HEK293 (cell line): ENCODE data around the gene RRP8.

Experiments
- CTCF ChIA-PET: fragments of 350-600 bp; formaldehyde crosslinking; extraction: SDS; loops from one replicate; lab custom pipeline; 2021; ENCODE audit warnings: antibody characterized with exemption; lab: Yijun Ruan, JAX
- POLR2A ChIA-PET: fragments of 300-600 bp; formaldehyde crosslinking; extraction: SDS; loops from one replicate; lab custom pipeline; 2020; ENCODE audit warnings: antibody characterized with exemption, inconsistent platforms; lab: Yijun Ruan, JAX
- H3K27ac ChIP-seq: fragments of 200-500 bp; sonication (Bioruptor generic); 2 replicates; pipeline ENCODE4 v1.5.1; 2014; ENCODE audit warnings: low read depth, low read length, control low read depth, inconsistent platforms; ENCODE audit errors: extremely low read depth
- H3K36me3 ChIP-seq, 2 experiments: fragments of 200-500 bp in 1 of 2; sonication (Bioruptor generic) in 1 of 2; 1 replicate in 1 of 2; 2 replicates in 1 of 2; pipeline ENCODE4 v1.5.1; 2014 to 2017; ENCODE audit warnings: inconsistent platforms in 2 of 2, low read length in 2 of 2; ENCODE audit not compliant: control insufficient read depth in 2 of 2, insufficient read depth in 1 of 2
- H3K4me1 ChIP-seq: fragments of 200-500 bp; sonication (Bioruptor generic); 2 replicates; pipeline ENCODE4 v1.5.1; 2014; ENCODE audit warnings: mild to moderate bottlenecking, low read length, inconsistent platforms; ENCODE audit not compliant: control insufficient read depth, insufficient read depth
- H3K4me3 ChIP-seq: 2 replicates; pipeline ENCODE4 v1.5.1; 2011; ENCODE audit warnings: low read depth, mild to moderate bottlenecking, control low read depth, low read length, moderate library complexity
- H3K9me3 ChIP-seq: fragments of 200-500 bp; sonication (Bioruptor generic); 2 replicates; pipeline ENCODE4 v1.5.1; 2014; ENCODE audit warnings: low read depth, low read length, inconsistent platforms; ENCODE audit not compliant: control insufficient read depth, insufficient read depth
- AEBP2 ChIP-seq: fragments of 450-650 bp; formaldehyde crosslinking; IDR thresholded peaks from 2 replicates; pipeline ENCODE4 v1.5.1; 2016; ENCODE audit warnings: missing biosample characterization, missing genetic modification characterization, borderline replicate concordance
- GLI4 ChIP-seq: fragments of 450-650 bp; formaldehyde crosslinking; IDR thresholded peaks from 2 replicates; pipeline ENCODE4 v1.5.1; 2016; ENCODE audit warnings: missing biosample characterization, missing genetic modification characterization
- IKZF3 ChIP-seq: fragments of 450-650 bp; IDR thresholded peaks from 2 replicates; pipeline ENCODE4 v1.5.0; 2018; ENCODE audit warnings: missing biosample characterization, mild to moderate bottlenecking, missing genetic modification characterization, moderate library complexity
- SP2 ChIP-seq: fragments of 450-650 bp; formaldehyde crosslinking; IDR thresholded peaks from 2 replicates; pipeline ENCODE4 v1.5.1; 2016; ENCODE audit warnings: missing biosample characterization, missing genetic modification characterization
- SP7 ChIP-seq: fragments of 450-650 bp; formaldehyde crosslinking; IDR thresholded peaks from 2 replicates; pipeline ENCODE4 v1.5.1; 2016; ENCODE audit warnings: missing biosample characterization, missing genetic modification characterization
- WT1 ChIP-seq: fragments of 450-650 bp; formaldehyde crosslinking; IDR thresholded peaks from 2 replicates; pipeline ENCODE4 v1.5.1; 2016; ENCODE audit warnings: missing biosample characterization, missing genetic modification characterization
- ZBTB10 ChIP-seq: fragments of 450-650 bp; formaldehyde crosslinking; IDR thresholded peaks from 2 replicates; pipeline ENCODE4 v1.5.1; 2016; ENCODE audit warnings: missing biosample characterization, missing genetic modification characterization
- ZBTB21 ChIP-seq: fragments of 450-650 bp; formaldehyde crosslinking; IDR thresholded peaks from 2 replicates; pipeline ENCODE4 v1.5.1; 2017; ENCODE audit warnings: missing biosample characterization, missing genetic modification characterization
- ZNF146 ChIP-seq: fragments of 450-650 bp; formaldehyde crosslinking; IDR thresholded peaks from 2 replicates; pipeline ENCODE4 v1.5.1; 2016; ENCODE audit warnings: missing biosample characterization, missing genetic modification characterization
- ZNF175 ChIP-seq: fragments of 450-650 bp; formaldehyde crosslinking; IDR thresholded peaks from 2 replicates; pipeline ENCODE4 v1.5.1; 2016; ENCODE audit warnings: missing biosample characterization, missing genetic modification characterization
- ZNF23 ChIP-seq: fragments of 450-650 bp; formaldehyde crosslinking; IDR thresholded peaks from 2 replicates; pipeline ENCODE4 v1.5.1; 2016; ENCODE audit warnings: missing biosample characterization, missing genetic modification characterization, borderline replicate concordance
- ZNF239 ChIP-seq: fragments of 450-650 bp; formaldehyde crosslinking; IDR thresholded peaks from 2 replicates; pipeline ENCODE4 v1.5.1; 2016; ENCODE audit warnings: missing biosample characterization, missing genetic modification characterization
- ZNF274 ChIP-seq, 2 experiments: fragments of 200-500 bp in 1 of 2; fragments of 450-650 bp in 1 of 2; sonication (Bioruptor generic) in 1 of 2; formaldehyde crosslinking in 1 of 2; IDR thresholded peaks; 2 replicates each; pipeline versions ENCODE4 v1.5.1 to v1.6.1; 2014 to 2016; ENCODE audit warnings: borderline replicate concordance in 1 of 2, inconsistent platforms in 1 of 2, low read length in 1 of 2, missing biosample characterization in 1 of 2, missing genetic modification characterization in 1 of 2
- ZNF280D ChIP-seq: fragments of 450-650 bp; formaldehyde crosslinking; IDR thresholded peaks from 2 replicates; pipeline ENCODE4 v1.5.1; 2016; ENCODE audit warnings: missing biosample characterization, missing genetic modification characterization
- ZNF449 ChIP-seq: fragments of 450-650 bp; formaldehyde crosslinking; IDR thresholded peaks from 2 replicates; pipeline ENCODE4 v1.5.1; 2017; ENCODE audit warnings: missing biosample characterization, mild to moderate bottlenecking, missing genetic modification characterization, moderate library complexity
- ZNF510 ChIP-seq: fragments of 450-650 bp; formaldehyde crosslinking; IDR thresholded peaks from 2 replicates; pipeline ENCODE4 v1.5.1; 2018; ENCODE audit warnings: mild to moderate bottlenecking, missing genetic modification characterization, missing biosample characterization; ENCODE audit not compliant: insufficient replicate concordance
- ZNF518A ChIP-seq: fragments of 450-650 bp; formaldehyde crosslinking; conservative IDR thresholded peaks from 2 replicates; pipeline ENCODE4 v1.5.1; 2016; ENCODE audit warnings: low read depth, missing biosample characterization, missing genetic modification characterization
- ZNF623 ChIP-seq: fragments of 450-650 bp; formaldehyde crosslinking; IDR thresholded peaks from 2 replicates; pipeline ENCODE4 v1.5.1; 2016; ENCODE audit warnings: missing biosample characterization, missing genetic modification characterization
- ZNF658 ChIP-seq: fragments of 450-650 bp; formaldehyde crosslinking; IDR thresholded peaks from 2 replicates; pipeline ENCODE4; 2016; ENCODE audit warnings: missing biosample characterization, missing genetic modification characterization
- ZNF660 ChIP-seq: fragments of 450-650 bp; IDR thresholded peaks from 2 replicates; pipeline ENCODE4 v1.5.1; 2018; ENCODE audit warnings: missing biosample characterization, mild to moderate bottlenecking, missing genetic modification characterization
- ZNF768 ChIP-seq: fragments of 450-650 bp; formaldehyde crosslinking; IDR thresholded peaks from 2 replicates; pipeline ENCODE4 v1.5.1; 2018; ENCODE audit warnings: missing biosample characterization, mild to moderate bottlenecking, missing genetic modification characterization
- ZSCAN16 ChIP-seq: fragments of 450-650 bp; formaldehyde crosslinking; IDR thresholded peaks from 2 replicates; pipeline ENCODE4 v1.5.1; 2016; ENCODE audit warnings: missing biosample characterization, missing genetic modification characterization

Gene RRP8

GRCh38 chr11:6615046-6615445, 11.6 kb upstream of the RRP8 start:
- Histone ChIP-seq H3K4me1 (0 out of 2 replicates have a peak, but pooled peaks cover 4% of the 10 kb centered on the region), H3K27ac (no peak overlapping the region), H3K4me3 (no peak overlapping the region), H3K36me3 (peaks cover 0 to 52% of the 10 kb centered on the region in 2 experiments; a peak in 1 of 3 replicates), H3K9me3 (no peaks in the 10 kb centered on the region)
- TF ChIP-seq ZNF660 (tag by site-specific recombination), result no peak
- no peak for TF ChIP-seq SP7 (tag by site-specific recombination)
- TF ChIP-seq ZNF146 (tag by site-specific recombination), result no peak
- no peak for TF ChIP-seq ZNF280D
- no peak for TF ChIP-seq SP2 (tag by site-specific recombination)
- TF ChIP-seq ZNF658 (tag by site-specific recombination), result no peak
- no peak for TF ChIP-seq GLI4 (tag by site-specific recombination)
- no peak for TF ChIP-seq WT1
- no peak for TF ChIP-seq ZNF510 (tag by site-specific recombination)
- no peak for TF ChIP-seq ZNF768 (tag by site-specific recombination)
- TF ChIP-seq ZNF449 (tag by site-specific recombination), result no peak
- TF ChIP-seq ZNF175 (tag by site-specific recombination), result no peak
- TF ChIP-seq ZBTB21, result no peak
- TF ChIP-seq ZBTB10, result no peak
- TF ChIP-seq AEBP2, result no peak
- no peak for TF ChIP-seq IKZF3 (tag by site-specific recombination)
- no peak for TF ChIP-seq ZSCAN16 (tag by site-specific recombination)
- ChIA-PET POLR2A (no interaction called here), CTCF (no interaction called here)

GRCh38 chr11:6614446-6614845, 11.0 kb upstream of the RRP8 start:
- Histone ChIP-seq H3K4me3 (no peak overlapping the region), H3K36me3 (peaks cover 0 to 58% of the 10 kb centered on the region in 2 experiments; a peak in 1 of 3 replicates), H3K9me3 (no peaks in the 10 kb centered on the region), H3K4me1 (0 out of 2 replicates have a peak, but pooled peaks cover 4% of the 10 kb centered on the region), H3K27ac (no peak overlapping the region)
- POLR2A ChIA-PET, result interaction anchor here (3.2 to 3.7 kb wide), 2 partner anchors 11 to 66 kb away, joined by 8 to 20 read pairs; partner anchors contain the start of genes ILK and RRP8
- CTCF ChIA-PET, result no interaction called here
- TF ChIP-seq ZNF623 (tag by site-specific recombination) (no peak), ZNF23 (no peak), ZNF239 (no peak), ZNF274 (IDR thresholded peaks at IDR 0.05; ENCODE audit: low read length) (no peak), ZNF274 (tag by site-specific recombination; IDR thresholded peaks at IDR 0.05; ENCODE audit: borderline replicate concordance) (no peak), ZNF518A (no peak)
